ENCODE data around the gene SNPH. TPM values are rescaled to one million over a fixed set of nuclear protein-coding genes. Genes with fewer than 3 reads are reported as not detected.

The SNPH gene
- total and polyA plus RNA-seq, 8 donors = 1.1 to 4.3 (median 2.5) TPM

- intact Hi-C loops (cut with DNase I) = no loop called here
- DNase-seq (no peak), FAIRE-seq (no peak), ATAC-seq (no peak)
- no peak overlapping the region for H3K4me3 ChIP-seq
- no peaks in the 10 kb centered on the region for H3K36me3 ChIP-seq
- H3K9me3 ChIP-seq = no peaks in the 10 kb centered on the region
- H3K4me1 ChIP-seq = peaks cover 0 to 2% (median 0%) of the 10 kb centered on the region in 3 donors
- H3K27ac ChIP-seq = no peak overlapping the region
- 78 to 93% methylated on average over 1 of the region's 1 CpG for WGBS, 2 donors
- no peaks in the 10 kb centered on the region for H3K27me3 ChIP-seq
- TF ChIP-seq, protein P1, sequence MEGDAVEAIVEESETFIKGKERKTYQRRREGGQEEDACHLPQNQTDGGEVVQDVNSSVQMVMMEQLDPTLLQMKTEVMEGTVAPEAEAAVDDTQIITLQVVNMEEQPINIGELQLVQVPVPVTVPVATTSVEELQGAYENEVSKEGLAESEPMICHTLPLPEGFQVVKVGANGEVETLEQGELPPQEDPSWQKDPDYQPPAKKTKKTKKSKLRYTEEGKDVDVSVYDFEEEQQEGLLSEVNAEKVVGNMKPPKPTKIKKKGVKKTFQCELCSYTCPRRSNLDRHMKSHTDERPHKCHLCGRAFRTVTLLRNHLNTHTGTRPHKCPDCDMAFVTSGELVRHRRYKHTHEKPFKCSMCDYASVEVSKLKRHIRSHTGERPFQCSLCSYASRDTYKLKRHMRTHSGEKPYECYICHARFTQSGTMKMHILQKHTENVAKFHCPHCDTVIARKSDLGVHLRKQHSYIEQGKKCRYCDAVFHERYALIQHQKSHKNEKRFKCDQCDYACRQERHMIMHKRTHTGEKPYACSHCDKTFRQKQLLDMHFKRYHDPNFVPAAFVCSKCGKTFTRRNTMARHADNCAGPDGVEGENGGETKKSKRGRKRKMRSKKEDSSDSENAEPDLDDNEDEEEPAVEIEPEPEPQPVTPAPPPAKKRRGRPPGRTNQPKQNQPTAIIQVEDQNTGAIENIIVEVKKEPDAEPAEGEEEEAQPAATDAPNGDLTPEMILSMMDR (IDR thresholded peaks at IDR 0.05) = no peak
These were observed 21.2 kb downstream of the SNPH start for GRCh38 chr20:1287306-1287705.

GRCh38 chr20:1287787-1288569 lies 21.9 kb downstream of the SNPH start:
- intact Hi-C loops (cut with DNase I) = no loop called here
- TF ChIP-seq, protein P1 (IDR thresholded peaks at IDR 0.05) = no peak
- Histone ChIP-seq H3K4me3 (no peak overlapping the region), H3K36me3 (no peaks in the 10 kb centered on the region), H3K27me3 (no peaks in the 10 kb centered on the region), H3K9me3 (no peaks in the 10 kb centered on the region), H3K4me1 (no peaks in the 10 kb centered on the region), H3K27ac (no peak overlapping the region)
- no peak for DNase-seq
- no peak for ATAC-seq
- 83 to 87% methylated on average over 11 of the region's 11 CpGs for WGBS, 2 donors
- no peak for FAIRE-seq

- 70 to 83% methylated on average over 5 of the region's 5 CpGs for WGBS, 2 donors
- TF ChIP-seq, protein P1 (IDR thresholded peaks at IDR 0.05) = no peak
- DNase-seq (no peak), ATAC-seq (no peak), FAIRE-seq (no peak)
- Histone ChIP-seq H3K36me3 (no peaks in the 10 kb centered on the region), H3K9me3 (no peaks in the 10 kb centered on the region), H3K4me3 (no peak overlapping the region), H3K27ac (no peak overlapping the region), H3K4me1 (no peaks in the 10 kb centered on the region), H3K27me3 (no peaks in the 10 kb centered on the region)
- intact Hi-C loops (cut with DNase I) = no loop called here
These were observed 25.2 kb downstream of the SNPH start for GRCh38 chr20:1291191-1291741.

DNA sequence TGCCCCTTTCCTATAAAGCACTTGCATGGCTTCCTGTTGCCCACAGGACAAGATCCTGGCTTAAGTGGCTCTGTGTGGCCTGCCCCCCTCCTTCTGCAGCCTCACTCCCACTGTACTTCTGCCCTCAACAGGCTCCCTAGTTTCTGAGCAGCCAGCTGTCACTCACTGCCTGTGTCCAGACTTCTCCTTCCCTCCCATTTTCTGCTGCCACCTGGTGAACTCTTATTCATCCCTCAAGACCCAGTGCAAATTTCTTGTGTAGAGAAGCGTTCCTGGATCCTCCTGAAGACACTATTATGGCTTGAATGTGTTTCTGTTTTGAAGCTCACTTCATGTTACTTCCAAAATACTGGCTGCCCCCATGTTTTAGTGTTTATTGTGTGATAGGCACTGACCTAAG lies 26.5 kb downstream of the SNPH start:
- WGBS, 2 donors = 90 to 96% methylated on average over 1 of the region's 1 CpG
- Histone ChIP-seq H3K36me3 (no peaks in the 10 kb centered on the region), H3K4me1 (no peaks in the 10 kb centered on the region), H3K27me3 (no peaks in the 10 kb centered on the region), H3K9me3 (no peaks in the 10 kb centered on the region), H3K4me3 (no peak overlapping the region), H3K27ac (no peak overlapping the region)
- FAIRE-seq = no peak
- TF ChIP-seq, protein P1 (IDR thresholded peaks at IDR 0.05) = no peak
- DNase-seq = no peak
- ATAC-seq = no peak
- intact Hi-C loops (cut with DNase I) = no loop called here
